Measurements from ENCODE around the gene SLC6A4.
"Not testable (repeated sequence)": the region's sequence is repeated elsewhere in the genome, so short reads cannot be mapped to it uniquely, and the experiment has no call there.

The SLC6A4 gene

GRCh38 chr17:30217746-30218245 lies 17.7 kb downstream of the SLC6A4 start:
- DNase-seq = no peak

- DNase-seq = no peak
Measured at GRCh38 chr17:30217054-30217453, 18.4 kb downstream of the SLC6A4 start.

GRCh38 chr17:30212750-30213149 lies 22.7 kb downstream of the SLC6A4 start:
- DNase-seq = no peak

GRCh38 chr17:30211371-30211770 lies 24.1 kb downstream of the SLC6A4 start:
- no peak for DNase-seq

GRCh38 chr17:30210901-30211300 lies 24.6 kb downstream of the SLC6A4 start:
- no peak for DNase-seq

GRCh38 chr17:30210366-30210765 lies 25.1 kb downstream of the SLC6A4 start:
- DNase-seq = no peak

- no peak for DNase-seq
Measured at GRCh38 chr17:30209930-30210329, 25.6 kb downstream of the SLC6A4 start.

- DNase-seq = no peak
Measured at GRCh38 chr17:30208214-30208613, 27.3 kb downstream of the SLC6A4 start.

- DNase-seq = no peak
Measured at GRCh38 chr17:30207655-30208054, 27.8 kb downstream of the SLC6A4 start.

GRCh38 chr17:30203471-30203981 lies 32.0 kb downstream of the SLC6A4 start:
- DNase-seq = no peak

- not testable (repeated sequence) for DNase-seq
Measured at GRCh38 chr17:30200656-30201055, 34.8 kb downstream of the SLC6A4 start.

GRCh38 chr17:30200106-30200505 lies 35.4 kb downstream of the SLC6A4 start:
- no peak for DNase-seq

GRCh38 chr17:30199600-30199999 lies 35.9 kb downstream of the SLC6A4 start:
- DNase-seq = no peak

GRCh38 chr17:30197416-30197815 lies 38.1 kb downstream of the SLC6A4 start:
- no peak for DNase-seq

GRCh38 chr17:30196504-30196903 lies 39.0 kb downstream of the SLC6A4 start:
- no peak for DNase-seq

- no peak for DNase-seq
Measured at GRCh38 chr17:30191072-30191471, 44.4 kb downstream of the SLC6A4 start.

GRCh38 chr17:30188211-30188939 lies 47.1 kb downstream of the SLC6A4 start:
- DNase-seq = no peak

- no peak for DNase-seq
Measured at GRCh38 chr17:30187573-30187972, 47.9 kb downstream of the SLC6A4 start.

GRCh38 chr17:30186761-30187160 lies 48.7 kb downstream of the SLC6A4 start:
- DNase-seq = no peak

GRCh38 chr17:30176855-30177254 lies 58.6 kb downstream of the SLC6A4 start:
- DNase-seq = no peak

- DNase-seq = no peak
Measured at GRCh38 chr17:30174556-30174955, 60.9 kb downstream of the SLC6A4 start.

GRCh38 chr17:30173649-30174048 lies 61.8 kb downstream of the SLC6A4 start:
- DNase-seq = no peak

GRCh38 chr17:30172560-30172959 lies 62.9 kb downstream of the SLC6A4 start:
- no peak for DNase-seq

- DNase-seq = no peak
Measured at GRCh38 chr17:30170415-30170987, 65.0 kb downstream of the SLC6A4 start.

Measured in activated gamma-delta T cell treated with Interleukin-2 at 50 U/mL for 16 hours (primary cell).